Fibroblast of pulmonary artery (primary cell): ENCODE data around the gene ZC3H14.

Experiments used
- DNase-seq: peaks from one replicate; pipeline ENCODE4 v3.0.0-alpha.2; 2010; ENCODE audit warnings: low read depth
- H3K4me3 ChIP-seq: replicated peaks from 2 replicates; pipeline ENCODE4 v1.5.1; 2011; ENCODE audit warnings: low read depth, mild to moderate bottlenecking, control low read depth, low read length, moderate library complexity
- TF ChIP-seq, protein P1 (sequence below): IDR thresholded peaks from 2 replicates; pipeline ENCODE4 v1.5.1; 2011; ENCODE audit warnings: mild to moderate bottlenecking, control low read depth, low read length, inconsistent platforms; ENCODE audit errors: missing control alignments

The ZC3H14 gene

DNA sequence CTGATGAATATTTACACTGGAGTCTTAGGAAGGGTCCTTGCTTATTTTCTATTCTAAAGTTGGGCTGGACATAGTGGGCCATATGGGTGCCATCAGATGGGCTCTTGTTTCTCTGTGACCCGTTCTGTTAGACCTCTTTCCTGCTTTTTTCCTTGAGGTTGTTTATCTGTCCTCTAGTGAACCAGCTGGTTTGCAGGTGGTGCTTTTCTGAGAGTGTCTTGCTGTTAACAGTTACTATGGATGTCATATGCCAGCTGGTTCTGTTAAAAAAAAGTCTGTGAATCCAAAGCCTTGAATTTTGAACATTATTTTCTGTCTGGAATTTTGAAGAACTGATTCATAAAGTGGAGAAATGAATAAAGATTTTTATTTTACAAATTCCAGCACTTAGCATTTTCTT, 29.2 kb downstream of the ZC3H14 start:
- H3K4me3 ChIP-seq, result no peak overlapping the region

DNA sequence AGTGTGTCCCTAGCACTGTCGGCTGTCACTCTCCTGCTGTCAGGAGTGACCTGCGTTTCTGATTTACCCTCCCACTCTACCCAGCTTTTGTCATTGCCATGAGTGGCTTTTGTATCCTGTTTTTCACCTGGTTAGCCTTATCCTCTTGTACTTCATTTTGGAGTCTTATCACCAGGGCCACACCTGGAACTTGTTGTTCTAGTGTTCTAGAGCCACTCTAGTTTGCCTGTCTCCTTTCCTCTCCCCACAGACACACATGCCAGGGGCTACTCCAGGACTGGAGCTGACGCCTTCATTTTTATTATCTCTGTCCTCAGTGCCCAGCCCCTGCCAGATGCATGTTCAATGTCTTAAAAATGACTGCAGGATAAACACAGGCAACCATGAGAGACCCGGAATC, 34.2 kb downstream of the ZC3H14 start:
- DNase-seq, result no peak
- H3K4me3 ChIP-seq, result no peak overlapping the region
- TF ChIP-seq, protein P1, sequence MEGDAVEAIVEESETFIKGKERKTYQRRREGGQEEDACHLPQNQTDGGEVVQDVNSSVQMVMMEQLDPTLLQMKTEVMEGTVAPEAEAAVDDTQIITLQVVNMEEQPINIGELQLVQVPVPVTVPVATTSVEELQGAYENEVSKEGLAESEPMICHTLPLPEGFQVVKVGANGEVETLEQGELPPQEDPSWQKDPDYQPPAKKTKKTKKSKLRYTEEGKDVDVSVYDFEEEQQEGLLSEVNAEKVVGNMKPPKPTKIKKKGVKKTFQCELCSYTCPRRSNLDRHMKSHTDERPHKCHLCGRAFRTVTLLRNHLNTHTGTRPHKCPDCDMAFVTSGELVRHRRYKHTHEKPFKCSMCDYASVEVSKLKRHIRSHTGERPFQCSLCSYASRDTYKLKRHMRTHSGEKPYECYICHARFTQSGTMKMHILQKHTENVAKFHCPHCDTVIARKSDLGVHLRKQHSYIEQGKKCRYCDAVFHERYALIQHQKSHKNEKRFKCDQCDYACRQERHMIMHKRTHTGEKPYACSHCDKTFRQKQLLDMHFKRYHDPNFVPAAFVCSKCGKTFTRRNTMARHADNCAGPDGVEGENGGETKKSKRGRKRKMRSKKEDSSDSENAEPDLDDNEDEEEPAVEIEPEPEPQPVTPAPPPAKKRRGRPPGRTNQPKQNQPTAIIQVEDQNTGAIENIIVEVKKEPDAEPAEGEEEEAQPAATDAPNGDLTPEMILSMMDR, result no peak

More for the DNA sequence above, 29.2 kb downstream of the ZC3H14 start:
- DNase-seq, result no peak
- TF ChIP-seq, protein P1, result no peak

DNA sequence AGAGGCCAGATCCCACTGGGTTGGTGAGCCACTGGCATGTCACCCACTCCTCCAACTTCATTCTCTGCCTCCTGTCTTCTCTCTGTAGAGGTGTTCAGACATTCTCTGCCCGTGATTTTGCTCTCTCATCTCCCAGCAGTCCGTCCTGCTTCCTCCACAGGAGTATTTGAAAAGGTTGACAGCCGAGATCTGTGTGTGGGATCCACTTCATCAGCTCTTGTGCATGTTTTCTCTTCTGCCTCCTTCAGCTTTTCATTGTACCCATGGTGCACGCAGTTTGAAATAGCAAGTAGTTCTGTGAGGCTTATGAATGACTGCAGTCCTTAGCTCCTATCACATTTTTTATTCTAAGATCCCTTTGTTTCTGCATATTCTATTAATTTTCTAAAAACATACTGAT, 34.8 kb downstream of the ZC3H14 start:
- DNase-seq, result no peak
- H3K4me3 ChIP-seq, result no peak overlapping the region
- TF ChIP-seq, protein P1, result no peak

DNA sequence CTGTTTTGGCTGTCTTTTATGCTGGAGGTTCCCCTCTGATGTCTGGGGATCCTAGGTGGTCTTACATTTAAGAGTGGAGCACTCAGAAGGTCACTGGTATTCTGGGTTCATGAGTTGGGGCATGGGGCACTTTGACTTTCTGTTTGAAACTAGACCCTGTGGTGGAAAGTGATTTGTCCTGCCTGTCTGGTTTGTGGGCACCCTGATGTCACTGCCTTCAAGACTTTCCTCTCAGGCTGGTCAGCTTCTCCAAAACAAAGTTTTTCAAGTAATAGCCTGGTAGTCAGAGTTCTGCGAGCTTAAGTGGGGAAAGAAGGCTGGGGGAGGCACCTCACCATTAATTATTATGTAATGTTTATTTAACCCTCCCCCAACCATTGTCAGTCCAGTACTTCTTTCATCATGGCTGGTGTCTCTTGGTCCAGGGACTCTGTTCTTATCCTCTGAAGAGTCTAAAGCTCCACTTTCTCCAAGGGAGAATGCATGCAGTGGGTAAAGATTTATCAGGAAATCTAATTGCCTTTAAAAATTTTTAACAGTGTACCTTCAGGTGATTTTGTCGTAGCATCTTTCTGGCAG, 35.3 kb downstream of the ZC3H14 start:
- no peak for DNase-seq
- TF ChIP-seq, protein P1, result no peak
- H3K4me3 ChIP-seq, result no peak overlapping the region

DNA sequence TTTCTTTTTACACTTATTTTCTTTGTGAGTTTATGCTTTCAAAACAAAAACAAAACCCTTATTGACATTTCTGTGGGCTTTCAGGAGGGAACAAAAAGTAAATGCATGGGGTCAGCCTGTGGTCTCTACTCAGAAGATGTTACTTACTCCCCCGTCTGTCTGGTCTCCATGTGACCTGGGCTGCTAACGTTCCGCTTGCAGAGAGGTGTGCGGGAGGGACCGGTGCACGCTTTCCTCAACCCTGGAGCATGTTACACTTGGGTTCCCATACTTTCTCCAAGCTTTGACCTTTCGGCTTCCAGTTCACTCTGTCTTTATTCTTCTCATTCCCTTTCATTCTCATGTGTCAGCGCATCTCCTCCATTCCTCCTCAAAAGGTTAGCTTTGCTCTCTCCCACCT, 36.5 kb downstream of the ZC3H14 start:
- TF ChIP-seq, protein P1, result no peak
- H3K4me3 ChIP-seq, result no peak overlapping the region
- no peak for DNase-seq

DNA sequence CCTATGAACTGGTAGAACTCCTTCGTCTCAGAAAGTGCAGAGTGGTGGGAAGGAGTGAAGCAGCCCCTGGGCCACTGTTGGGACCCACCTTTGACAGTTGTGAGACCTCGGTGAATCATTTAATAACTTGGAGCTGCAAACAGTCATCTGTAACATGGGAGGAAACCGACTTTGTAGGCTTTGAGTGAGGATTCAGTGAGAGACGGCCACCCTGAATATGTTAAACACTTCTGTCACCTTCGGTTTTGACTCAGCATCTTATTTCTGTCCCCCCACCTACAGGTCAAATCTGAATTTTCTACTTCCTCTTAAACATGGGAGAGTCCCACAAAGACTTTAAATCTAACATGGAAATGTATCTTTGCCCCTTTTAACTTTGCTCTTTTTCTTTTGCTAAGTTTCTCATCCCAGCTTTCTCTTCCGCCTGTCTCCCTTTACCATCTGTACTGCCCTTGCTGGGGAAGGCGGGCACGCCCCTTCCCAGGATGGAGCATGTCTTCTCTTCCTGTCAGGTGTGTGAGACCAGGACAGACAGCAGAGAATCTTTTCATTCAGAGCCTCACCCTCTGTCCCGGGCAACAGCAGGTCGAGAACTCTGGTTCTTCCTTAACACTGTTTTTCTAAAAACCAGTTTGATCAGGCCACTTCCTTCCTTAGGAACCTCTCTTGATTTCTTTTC, 37.1 kb downstream of the ZC3H14 start:
- no peak overlapping the region for H3K4me3 ChIP-seq
- DNase-seq, result no peak
- TF ChIP-seq, protein P1, result no peak

DNA sequence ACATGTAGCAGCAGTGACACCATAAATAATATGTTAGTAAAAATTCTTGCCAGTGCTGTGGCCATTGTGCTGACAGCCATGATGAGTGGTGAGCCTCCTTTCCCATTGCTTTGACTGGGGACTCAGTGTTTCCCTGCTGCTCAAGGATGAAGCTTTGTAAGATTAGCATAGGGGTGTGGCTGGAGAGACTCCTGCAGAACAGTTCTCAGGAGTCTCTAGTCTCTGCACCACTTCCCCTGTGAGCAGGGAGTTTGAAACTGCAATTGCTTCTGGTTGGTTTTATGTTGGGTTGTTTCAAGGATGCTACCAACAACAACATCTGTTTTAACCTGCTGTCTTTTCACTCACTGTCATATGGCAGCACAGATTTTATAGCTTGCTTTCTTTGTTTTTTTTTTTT, 41.4 kb downstream of the ZC3H14 start:
- H3K4me3 ChIP-seq, result no peak overlapping the region
- DNase-seq, result no peak
- TF ChIP-seq, protein P1, result no peak
